Measurements from ENCODE around the gene C1orf167. TPM values are rescaled to one million over a fixed set of nuclear protein-coding genes. Genes with fewer than 3 reads are reported as not detected.
A peak's percentile ranks its signal among the peaks of the same experiment; 100 is the strongest.

The C1orf167 gene
- total RNA-seq, 1 donor from 2014 or later, result not detected

GRCh38 chr1:11781297-11781696, 19.3 kb downstream of the C1orf167 start:
- H2AFZ ChIP-seq (replicated peaks), result no peak overlapping the region
- no peak for DNase-seq (ENCODE audit: low spot score)
- peaks cover 4% of the 10 kb centered on the region for H3K27me3 Mint-ChIP-seq (ENCODE audit: insufficient read depth, low read depth)
- TF ChIP-seq EZH2phosphoT487 (IDR thresholded peaks at IDR 0.05) (no peak), CTCF (IDR thresholded peaks at IDR 0.05) (no peak), EZH2 (IDR thresholded peaks at IDR 0.05) (no peak)
- H3K27ac Mint-ChIP-seq, result peak overlapping the region; percentile 33
- H4K20me1 ChIP-seq (ENCODE audit: low read depth), result no peaks in the 10 kb centered on the region
- peaks cover 7% of the 10 kb centered on the region for H3K4me1 Mint-ChIP-seq
- peaks cover 3% of the 10 kb centered on the region for H3K4me1 ChIP-seq
- no peaks in the 10 kb centered on the region for H3K36me3 ChIP-seq
- H3K4me3 ChIP-seq, result no peak overlapping the region
- H3K4me2 ChIP-seq, result no peak overlapping the region
- no peak overlapping the region for H3K9ac ChIP-seq
- no peaks in the 10 kb centered on the region for H3K9me3 Mint-ChIP-seq
- no peak overlapping the region for H3K4me3 Mint-ChIP-seq
- no peaks in the 10 kb centered on the region for H3K27me3 ChIP-seq
- H3F3A ChIP-seq (ENCODE audit: low read depth), result peaks cover 3% of the 10 kb centered on the region
- H3K9me3 ChIP-seq (ENCODE audit: low read depth), result no peaks in the 10 kb centered on the region
- H3K27ac ChIP-seq, result no peak overlapping the region
- H3K36me3 Mint-ChIP-seq, result no peaks in the 10 kb centered on the region
- no peaks in the 10 kb centered on the region for H3K79me2 ChIP-seq (ENCODE audit: low read depth)

DNA sequence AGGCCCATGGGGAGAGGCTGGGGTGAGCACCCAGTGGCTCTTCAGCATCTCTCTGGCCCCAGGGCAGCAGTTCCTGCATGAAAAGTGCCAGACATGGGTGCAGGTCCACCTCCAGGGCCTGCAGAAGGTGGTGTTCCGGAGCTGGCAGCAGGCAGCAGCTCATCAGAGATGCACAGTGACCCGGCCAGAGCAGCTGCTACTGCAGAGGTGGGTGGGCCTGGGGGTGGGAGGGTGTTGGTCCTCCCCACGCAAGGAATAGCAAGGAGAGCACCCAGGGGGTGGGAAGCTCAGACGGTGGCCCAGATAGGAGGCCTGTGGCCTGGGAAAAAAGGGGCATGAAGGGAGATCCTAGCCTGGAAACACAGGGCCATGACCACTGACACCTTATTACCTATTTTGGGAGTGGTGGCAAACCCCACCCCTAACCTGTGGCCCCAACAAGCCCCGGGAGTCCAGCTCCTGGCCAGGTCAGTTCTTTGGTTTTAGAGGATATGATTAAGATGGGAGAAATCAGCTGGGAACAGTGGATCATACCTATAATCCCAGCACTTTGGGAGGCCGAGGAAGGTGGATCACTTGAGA, 20.2 kb downstream of the C1orf167 start:
- Histone ChIP-seq H3K4me1 (peaks cover 8% of the 10 kb centered on the region), H3K9ac (no peak overlapping the region), H3F3A (ENCODE audit: low read depth) (peaks cover 7% of the 10 kb centered on the region), H2AFZ (replicated peaks) (no peak overlapping the region), H3K79me2 (ENCODE audit: low read depth) (no peaks in the 10 kb centered on the region), H3K9me3 (ENCODE audit: low read depth) (no peaks in the 10 kb centered on the region), H3K27ac (no peak overlapping the region), H3K4me3 (no peak overlapping the region), H4K20me1 (ENCODE audit: low read depth) (no peaks in the 10 kb centered on the region), H3K4me2 (no peak overlapping the region), H3K27me3 (no peaks in the 10 kb centered on the region), H3K36me3 (no peaks in the 10 kb centered on the region)
- no peak overlapping the region for H3K27ac Mint-ChIP-seq
- no peak overlapping the region for H3K4me3 Mint-ChIP-seq
- DNase-seq (ENCODE audit: low spot score), result no peak
- H3K27me3 Mint-ChIP-seq (ENCODE audit: insufficient read depth, low read depth), result peaks cover 4% of the 10 kb centered on the region
- TF ChIP-seq EZH2phosphoT487 (IDR thresholded peaks at IDR 0.05) (no peak), EZH2 (IDR thresholded peaks at IDR 0.05) (no peak), CTCF (IDR thresholded peaks at IDR 0.05) (no peak)
- H3K36me3 Mint-ChIP-seq, result no peaks in the 10 kb centered on the region
- H3K9me3 Mint-ChIP-seq, result no peaks in the 10 kb centered on the region
- H3K4me1 Mint-ChIP-seq, result peaks cover 13% of the 10 kb centered on the region

GRCh38 chr1:11783556-11783955, 21.6 kb downstream of the C1orf167 start:
- Histone ChIP-seq H4K20me1 (ENCODE audit: low read depth) (no peaks in the 10 kb centered on the region), H3K9me3 (ENCODE audit: low read depth) (no peaks in the 10 kb centered on the region), H3K4me1 (peaks cover 15% of the 10 kb centered on the region), H3K27ac (no peak overlapping the region), H3K79me2 (ENCODE audit: low read depth) (no peaks in the 10 kb centered on the region), H3K9ac (no peak overlapping the region), H3K4me3 (no peak overlapping the region), H3F3A (ENCODE audit: low read depth) (peaks cover 13% of the 10 kb centered on the region), H3K36me3 (no peaks in the 10 kb centered on the region), H3K4me2 (no peak overlapping the region), H2AFZ (replicated peaks) (no peak overlapping the region), H3K27me3 (no peaks in the 10 kb centered on the region)
- Mint-ChIP-seq H3K27ac (no peak overlapping the region), H3K9me3 (no peaks in the 10 kb centered on the region), H3K27me3 (ENCODE audit: insufficient read depth, low read depth) (peaks cover 4% of the 10 kb centered on the region), H3K4me3 (no peak overlapping the region), H3K4me1 (peaks cover 13% of the 10 kb centered on the region), H3K36me3 (no peaks in the 10 kb centered on the region)
- TF ChIP-seq CTCF (IDR thresholded peaks at IDR 0.05) (no peak), EZH2phosphoT487 (IDR thresholded peaks at IDR 0.05) (no peak), EZH2 (IDR thresholded peaks at IDR 0.05) (no peak)
- DNase-seq (ENCODE audit: low spot score), result no peak
